ENCODE measurements around the gene SERPINB8. TPM values are rescaled to one million over a fixed set of nuclear protein-coding genes. Genes with fewer than 3 reads are reported as not detected.

The SERPINB8 gene
- total RNA-seq, 2 donors from 2014 or later, result 0.13 to 0.86 TPM

DNA sequence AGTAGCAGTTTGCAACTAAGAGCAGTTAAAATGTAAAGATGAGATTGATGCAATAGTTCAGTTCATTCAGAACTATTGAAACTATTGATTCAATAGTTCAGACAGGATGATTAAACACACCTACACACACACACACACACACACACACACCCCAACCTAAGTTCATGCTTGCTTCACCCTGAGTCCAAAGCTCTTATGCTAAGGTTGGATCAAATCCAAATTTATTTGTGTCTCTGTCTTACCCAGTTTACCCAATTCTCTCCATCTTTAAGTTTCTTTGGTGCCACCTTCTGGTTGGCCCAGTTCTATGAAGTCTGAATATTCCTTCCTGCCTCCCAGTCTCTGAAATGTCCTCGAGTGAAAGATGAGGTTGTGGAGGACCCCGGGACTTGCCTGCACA is 5.1 kb downstream of the SERPINB8 start:
- peaks cover 83% of the 10 kb centered on the region for H3K27me3 Mint-ChIP-seq (ENCODE audit: insufficient read depth)
- no peaks in the 10 kb centered on the region for H3K9me3 Mint-ChIP-seq

GRCh38 chr18:63975628-63976027 is 5.7 kb downstream of the SERPINB8 start:
- Histone ChIP-seq H3K27me3 (ENCODE audit: control insufficient read depth, insufficient read depth, low read length, poor library complexity, severe bottlenecking) (no peaks in the 10 kb centered on the region), H3K36me3 (ENCODE audit: control insufficient read depth, insufficient read depth, low read length) (no peaks in the 10 kb centered on the region), H3K9ac (ENCODE audit: extremely low read depth, low read length, poor library complexity, severe bottlenecking) (no peak overlapping the region), H3K4me3 (ENCODE audit: low read length) (no peak overlapping the region), H3K9me3 (ENCODE audit: control insufficient read depth, low read length) (no peaks in the 10 kb centered on the region), H3K27ac (ENCODE audit: low read depth, low read length) (no peak overlapping the region), H3K4me1 (ENCODE audit: control insufficient read depth, insufficient read depth, low read length) (no peaks in the 10 kb centered on the region)
- Mint-ChIP-seq H3K27ac (no peak overlapping the region), H3K9me3 (no peaks in the 10 kb centered on the region), H3K27me3 (ENCODE audit: insufficient read depth) (peaks cover 83% of the 10 kb centered on the region), H3K36me3 (ENCODE audit: low read depth) (no peaks in the 10 kb centered on the region), H3K4me3 (no peak overlapping the region), H3K4me1 (peaks cover 11% of the 10 kb centered on the region)
- TF ChIP-seq CTCF (conservative IDR thresholded peaks at IDR 0.05), result no peak
- no peak for DNase-seq
- WGBS, 2 experiments (ENCODE audit: insufficient coverage in 1 of 2, insufficient read length in 1 of 2), result 95% methylated on average over 3 of the region's 3 CpGs; no CpG with 5 or more reads in 1 of the 2 experiments

More for the DNA sequence above, 5.1 kb downstream of the SERPINB8 start:
- DNase-seq, result no peak
- WGBS, 2 experiments (ENCODE audit: insufficient coverage in 1 of 2, insufficient read length in 1 of 2), result 55% methylated on average over 2 of the region's 2 CpGs; no CpG with 5 or more reads in 1 of the 2 experiments
- no peaks in the 10 kb centered on the region for H3K36me3 Mint-ChIP-seq (ENCODE audit: low read depth)
- no peak overlapping the region for H3K4me3 ChIP-seq (ENCODE audit: low read length)
- no peak overlapping the region for H3K27ac Mint-ChIP-seq
- TF ChIP-seq CTCF (conservative IDR thresholded peaks at IDR 0.05), result peak; percentile 53
- H3K4me1 Mint-ChIP-seq, result peaks cover 11% of the 10 kb centered on the region
- no peaks in the 10 kb centered on the region for H3K27me3 ChIP-seq (ENCODE audit: control insufficient read depth, insufficient read depth, low read length, poor library complexity, severe bottlenecking)
- H3K9ac ChIP-seq (ENCODE audit: extremely low read depth, low read length, poor library complexity, severe bottlenecking), result no peak overlapping the region
- no peaks in the 10 kb centered on the region for H3K4me1 ChIP-seq (ENCODE audit: control insufficient read depth, insufficient read depth, low read length)
- no peak overlapping the region for H3K4me3 Mint-ChIP-seq
- no peak overlapping the region for H3K27ac ChIP-seq (ENCODE audit: low read depth, low read length)
- no peaks in the 10 kb centered on the region for H3K9me3 ChIP-seq (ENCODE audit: control insufficient read depth, low read length)
- no peaks in the 10 kb centered on the region for H3K36me3 ChIP-seq (ENCODE audit: control insufficient read depth, insufficient read depth, low read length)

DNA sequence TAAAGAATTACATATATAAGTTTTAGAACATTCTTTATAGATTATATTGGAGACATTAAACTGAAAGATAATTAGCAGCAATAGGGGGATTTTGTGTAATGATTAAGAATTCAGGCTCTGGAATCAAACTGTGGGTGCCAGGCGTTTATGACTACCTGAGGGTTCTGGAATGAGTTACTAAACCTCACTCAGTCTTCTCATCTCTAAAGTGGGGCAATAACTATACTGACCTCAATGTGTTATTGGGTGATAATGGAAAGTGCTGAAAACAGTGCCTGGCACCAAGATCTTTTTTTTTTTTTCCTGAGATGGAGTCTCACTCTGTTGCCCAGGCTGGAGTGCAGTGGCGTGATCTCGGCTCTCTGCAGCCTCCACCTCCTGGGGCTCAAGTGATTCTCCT is 7.2 kb downstream of the SERPINB8 start:
- no peaks in the 10 kb centered on the region for H3K9me3 Mint-ChIP-seq
- no peak for DNase-seq
- 91 to 94% methylated on average over 3 of the region's 3 CpGs for WGBS, 2 experiments (ENCODE audit: insufficient coverage in 1 of 2, insufficient read length in 1 of 2)
- H3K27me3 Mint-ChIP-seq (ENCODE audit: insufficient read depth), result peaks cover 71% of the 10 kb centered on the region
- no peak overlapping the region for H3K27ac Mint-ChIP-seq
- H3K36me3 ChIP-seq (ENCODE audit: control insufficient read depth, insufficient read depth, low read length), result no peaks in the 10 kb centered on the region
- no peaks in the 10 kb centered on the region for H3K36me3 Mint-ChIP-seq (ENCODE audit: low read depth)
- H3K4me1 ChIP-seq (ENCODE audit: control insufficient read depth, insufficient read depth, low read length), result no peaks in the 10 kb centered on the region
- H3K9ac ChIP-seq (ENCODE audit: extremely low read depth, low read length, poor library complexity, severe bottlenecking), result no peak overlapping the region
- H3K4me3 ChIP-seq (ENCODE audit: low read length), result no peak overlapping the region
- H3K4me1 Mint-ChIP-seq, result peaks cover 5% of the 10 kb centered on the region
- no peaks in the 10 kb centered on the region for H3K9me3 ChIP-seq (ENCODE audit: control insufficient read depth, low read length)
- no peaks in the 10 kb centered on the region for H3K27me3 ChIP-seq (ENCODE audit: control insufficient read depth, insufficient read depth, low read length, poor library complexity, severe bottlenecking)
- TF ChIP-seq CTCF (conservative IDR thresholded peaks at IDR 0.05), result no peak
- H3K4me3 Mint-ChIP-seq, result no peak overlapping the region
- no peak overlapping the region for H3K27ac ChIP-seq (ENCODE audit: low read depth, low read length)

All from endodermal cell (in vitro differentiated cells).